H1 (cell line): Measurements from ENCODE around the gene RIPK4. TPM values are rescaled to one million over a fixed set of nuclear protein-coding genes. Genes with fewer than 3 reads are reported as not detected.

Source experiments
- CBX8 ChIP-seq: fragments of 300-800, 300-1000 bp; sonication (generic); IDR thresholded peaks from 2 replicates; pipeline ENCODE4 v1.7.1; 2016; ENCODE audit warnings: low read depth, low read length, borderline replicate concordance
- SIRT6 ChIP-seq: IDR thresholded peaks from one replicate; pipeline ENCODE4 v1.7.1; 2012; ENCODE audit warnings: low read length, inconsistent platforms
- TAF1 ChIP-seq: IDR thresholded peaks from 2 replicates; pipeline ENCODE4 v1.6.1; 2011; ENCODE audit warnings: mild to moderate bottlenecking, low read depth, low read length
- polyA plus RNA-seq, 7 experiments: library from polyadenylated mRNA; depleted of rRNA in 3 of 7; stranded (reverse) in 5 of 7; unstranded in 2 of 7; fragments of >200 nt in 5 of 7; fragments of 200-250 nt in 2 of 7; gene quantifications; 1 replicate in 5 of 7; 2 replicates in 1 of 7; 4 replicates in 1 of 7; pipeline versions ENCODE4 v1.2.1 to v1.2.3, GENCODE V29; 2011 to 2013; ENCODE audit warnings: missing spikeins in 2 of 7, mixed read lengths in 2 of 7
- total RNA-seq: library from RNA; stranded (reverse); fragmentation: NEBNext Ultra II Directional; extraction: Animal tissue kit (Norgen Biotek cat#: 25700); gene quantifications from 2 replicates; pipeline ENCODE4 v1.2.1, GENCODE V29; 2021

RIPK4 gene
- total and polyA plus RNA-seq, 2 of the 8 experiments (the other 6 are each of a cell fraction or from before 2014, with no cell fraction given): 2.7 to 5.6 TPM

DNA sequence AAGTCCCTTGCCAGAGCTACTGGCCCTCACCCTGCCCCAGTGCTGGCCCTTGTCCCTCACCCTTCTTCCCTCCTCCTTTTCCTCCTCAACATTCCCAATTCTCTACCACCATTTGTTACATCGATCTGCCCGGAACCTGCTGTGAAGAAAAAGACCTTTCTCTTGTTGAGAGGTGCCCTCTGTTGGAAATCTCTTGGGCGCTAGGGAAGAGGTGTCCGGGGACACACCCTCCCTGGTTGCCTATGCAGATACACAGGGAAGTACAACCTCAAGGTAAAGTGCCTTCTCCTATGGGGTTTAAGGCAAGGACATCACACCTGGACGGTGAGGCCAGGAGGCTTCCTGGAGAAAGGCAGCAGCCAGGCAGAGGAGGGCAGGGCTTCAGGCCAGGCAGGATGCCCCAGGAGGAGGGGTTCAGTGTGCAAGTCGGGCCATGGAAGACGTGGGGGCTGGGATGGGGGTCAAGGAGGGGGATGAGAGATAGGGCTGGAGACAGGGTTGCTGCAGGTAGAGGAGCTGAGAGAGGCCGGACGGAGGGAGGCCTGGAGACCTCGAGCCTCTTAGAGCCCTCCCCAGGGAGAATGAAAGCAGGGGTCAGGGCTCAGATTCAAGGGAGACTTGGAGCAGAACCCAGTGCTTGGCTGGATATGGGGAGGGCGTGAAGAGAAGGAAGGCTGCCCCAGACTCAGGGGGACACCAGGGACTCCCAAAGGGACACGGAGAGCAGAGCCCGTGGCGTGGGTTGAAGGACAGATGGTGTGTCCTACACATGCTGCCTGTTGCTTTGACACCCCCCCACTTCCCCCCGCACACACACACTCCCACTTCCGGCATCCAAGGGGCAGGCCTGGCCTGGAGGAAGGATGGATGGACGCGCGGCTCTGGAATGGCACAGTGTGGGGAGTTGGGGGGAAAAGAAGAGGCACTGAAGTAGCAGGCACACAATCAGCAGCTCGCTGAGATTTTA, 44.5 kb downstream of the RIPK4 start (continued):
- TF ChIP-seq SIRT6 (no peak), TAF1 (no peak), CBX8 (no peak)
